Bronchial smooth muscle cell (primary cell): ENCODE results near the gene ANXA7. TPM values are rescaled to one million over a fixed set of nuclear protein-coding genes. Genes with fewer than 3 reads are reported as not detected.

Source experiments
- total RNA-seq: library from RNA; depleted of rRNA; stranded (reverse); fragments of >200 nt; gene quantifications from 2 replicates; pipeline ENCODE4 v1.2.1, GENCODE V29; 2014

ANXA7 gene
- 115 and 135 TPM in 2 replicates for total RNA-seq

DNA sequence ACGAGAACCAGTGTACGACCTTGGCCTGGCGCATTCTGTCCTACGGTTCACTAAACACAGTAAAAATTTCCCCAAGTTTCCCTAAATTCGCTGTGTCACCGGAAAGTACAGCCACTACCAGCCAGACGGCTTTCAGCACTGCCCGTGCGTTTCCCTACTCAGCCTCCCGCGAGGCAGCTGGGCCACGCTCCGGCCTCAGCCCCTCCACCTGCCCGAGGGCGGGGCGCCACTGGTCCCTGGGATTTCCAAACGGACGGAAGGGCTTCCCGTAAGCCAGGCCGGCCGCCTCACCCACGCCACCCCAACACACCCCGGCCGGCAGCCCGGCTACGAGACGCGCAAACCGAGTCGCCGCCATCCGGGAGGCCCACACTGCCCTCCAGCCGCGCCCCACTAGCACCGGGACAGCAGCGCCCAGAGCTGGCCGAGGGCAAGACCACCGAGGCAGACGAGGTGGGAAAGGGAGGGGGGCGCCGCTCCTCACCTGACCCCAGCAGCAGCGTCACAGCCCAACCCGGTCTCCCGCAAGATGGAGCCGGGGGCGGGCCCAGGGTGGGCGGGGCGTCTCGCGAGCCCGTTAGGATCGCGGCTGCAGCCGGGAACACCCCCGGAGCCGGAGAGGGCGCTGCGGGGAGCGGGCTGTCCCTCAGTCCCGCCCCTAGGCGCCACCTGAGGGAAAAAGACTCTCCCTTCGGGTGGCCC lies at the start of gene ANXA7:
ANXA7 (minus strand) TSS at position 531 of the 702 bp plus-strand sequence. CDS start 13,202 bp downstream, outside the sequence.

DNA sequence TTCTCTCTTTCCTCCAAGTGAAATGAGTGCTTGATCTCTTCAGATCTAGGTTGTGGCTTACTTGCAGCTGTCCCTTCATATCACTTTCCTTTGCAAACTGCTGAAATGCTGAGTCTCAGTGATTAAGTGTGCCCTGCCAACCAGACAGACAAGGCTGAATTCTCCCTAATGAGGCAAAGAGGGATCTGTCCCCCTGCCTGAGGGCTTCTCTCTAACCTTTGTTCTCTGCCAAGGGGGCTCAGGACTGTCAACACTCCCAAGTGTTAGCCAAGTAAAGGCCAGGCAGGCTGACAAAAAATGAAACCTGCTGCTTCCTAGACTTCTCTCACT lies 19.6 kb upstream of the ANXA7 start, which contains the start of gene MSS51:
MSS51 (minus strand) TSS at position 24 of the 330 bp plus-strand sequence. CDS start 5,277 bp downstream, outside the sequence.

DNA sequence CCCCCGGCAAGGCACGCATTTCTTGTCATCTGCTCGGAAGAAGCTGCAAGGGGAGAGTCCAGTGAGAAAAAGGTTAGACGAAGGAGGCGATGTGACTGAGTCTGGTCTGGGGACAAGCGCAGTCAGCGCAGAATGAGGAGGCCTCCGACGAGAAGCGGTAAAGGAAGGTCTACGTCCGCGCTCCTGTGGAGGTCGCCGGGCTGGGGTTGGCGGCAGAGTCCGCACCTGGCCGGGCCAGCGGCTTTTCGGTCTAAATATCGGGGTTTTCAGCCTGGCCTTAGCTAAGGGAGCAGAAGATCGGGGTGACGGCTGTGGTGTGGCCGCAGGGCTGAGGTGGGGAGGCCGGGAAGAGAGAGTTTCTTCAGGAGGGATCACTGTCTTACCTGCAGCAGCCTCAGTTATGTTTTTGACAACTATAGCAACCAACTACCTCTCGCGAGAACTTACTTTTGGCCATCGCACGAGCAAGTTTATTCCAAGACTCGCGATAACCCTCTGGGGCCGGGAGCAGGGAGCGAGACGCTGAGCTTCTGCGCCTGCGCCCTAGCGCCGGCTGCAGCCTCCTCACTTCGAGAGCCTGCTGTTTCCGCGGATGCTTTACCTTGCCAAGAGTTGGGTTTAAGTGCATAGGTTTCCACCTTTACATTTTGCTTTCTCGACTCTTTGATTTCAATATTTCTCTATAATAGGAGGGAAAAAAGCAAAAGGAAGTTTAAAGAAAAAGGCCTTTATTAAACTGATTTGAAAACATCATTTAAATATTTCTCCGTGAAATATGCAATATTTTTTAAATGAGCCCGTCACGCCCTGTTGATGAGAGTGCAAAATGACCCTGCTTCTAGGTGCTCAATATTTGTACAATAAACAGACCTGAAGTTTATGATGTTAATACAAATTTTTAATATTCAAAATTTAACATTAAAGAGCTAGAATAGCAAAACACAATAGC lies 55.3 kb downstream of the ANXA7 start, which contains the start of gene CFAP70:
CFAP70 (minus strand) TSS at position 534 of the 949 bp plus-strand sequence. CDS start 4,068 bp downstream, outside the sequence.

Other genes with a start within 250 kb of the ANXA7 start
- 16.7 and 18.1 TPM in 2 replicates for gene ECD, start 246.1 kb downstream of the ANXA7 start, total RNA-seq
- 27.9 and 44.2 TPM in 2 replicates for gene FAM149B1, start 245.9 kb downstream of the ANXA7 start, total RNA-seq
- gene DNAJC9, start 166.8 kb downstream of the ANXA7 start, total RNA-seq, result 13.9 and 15.6 TPM in 2 replicates
- gene MRPS16, start 161.4 kb downstream of the ANXA7 start, total RNA-seq, result 51.9 and 52.3 TPM in 2 replicates
- gene CFAP70, start 55.2 kb downstream of the ANXA7 start, total RNA-seq, result 1.4 and 2.1 TPM in 2 replicates
- gene MSS51, start 19.5 kb upstream of the ANXA7 start, total RNA-seq, result 1.1 and 1.4 TPM in 2 replicates
- gene PPP3CB, start 82.0 kb upstream of the ANXA7 start, total RNA-seq, result 22.8 and 27.6 TPM in 2 replicates
- gene USP54, start 177.3 kb upstream of the ANXA7 start, total RNA-seq, result 4.4 and 7.8 TPM in 2 replicates
- under 0.01 and 0.43 TPM in 2 replicates for gene MYOZ1, start 227.4 kb upstream of the ANXA7 start, total RNA-seq
- gene SYNPO2L, start 242.0 kb upstream of the ANXA7 start, total RNA-seq, result not detected in 2 replicates